ENCODE data around the gene CXCL14.

CXCL14 gene

GRCh38 chr5:135593141-135593540, 14.3 kb upstream of the CXCL14 start:
- in situ Hi-C loops (cut with HindIII; ENCODE audit: low sequenced_read_pairs), result no loop called here

GRCh38 chr5:135592312-135593045, 13.7 kb upstream of the CXCL14 start:
- DNase-seq (ENCODE audit: low read depth), result no peak
- H3K4me3 ChIP-seq (ENCODE audit: low read depth, low read length), result no peak overlapping the region
- no peak for TF ChIP-seq CTCF (IDR thresholded peaks at IDR 0.05; ENCODE audit: low read depth, low read length, missing control alignments)
- in situ Hi-C loops (cut with HindIII; ENCODE audit: low sequenced_read_pairs), result no loop called here

More at GRCh38 chr5:135593141-135593540, 14.3 kb upstream of the CXCL14 start:
- no peak overlapping the region for H3K4me3 ChIP-seq (ENCODE audit: low read depth, low read length)
- no peak for DNase-seq (ENCODE audit: low read depth)
- TF ChIP-seq CTCF (IDR thresholded peaks at IDR 0.05; ENCODE audit: low read depth, low read length, missing control alignments), result no peak

- H3K4me3 ChIP-seq (ENCODE audit: low read depth, low read length), result no peak overlapping the region
- no peak for DNase-seq (ENCODE audit: low read depth)
- in situ Hi-C loops (cut with HindIII; ENCODE audit: low sequenced_read_pairs), result no loop called here
- TF ChIP-seq CTCF (IDR thresholded peaks at IDR 0.05; ENCODE audit: low read depth, low read length, missing control alignments), result no peak
Observed at GRCh38 chr5:135591277-135591676, 12.5 kb upstream of the CXCL14 start.

- H3K4me3 ChIP-seq (ENCODE audit: low read depth, low read length), result no peak overlapping the region
- in situ Hi-C loops (cut with HindIII; ENCODE audit: low sequenced_read_pairs), result no loop called here
- TF ChIP-seq CTCF (IDR thresholded peaks at IDR 0.05; ENCODE audit: low read depth, low read length, missing control alignments), result no peak
- DNase-seq (ENCODE audit: low read depth), result no peak
Observed at GRCh38 chr5:135589152-135589551, 10.4 kb upstream of the CXCL14 start.

- in situ Hi-C loops (cut with HindIII; ENCODE audit: low sequenced_read_pairs), result no loop called here
- no peak for DNase-seq (ENCODE audit: low read depth)
- no peak for TF ChIP-seq CTCF (IDR thresholded peaks at IDR 0.05; ENCODE audit: low read depth, low read length, missing control alignments)
- no peak overlapping the region for H3K4me3 ChIP-seq (ENCODE audit: low read depth, low read length)
Observed at GRCh38 chr5:135587721-135588663, 9.2 kb upstream of the CXCL14 start.

- in situ Hi-C loops (cut with HindIII; ENCODE audit: low sequenced_read_pairs), result no loop called here
- TF ChIP-seq CTCF (IDR thresholded peaks at IDR 0.05; ENCODE audit: low read depth, low read length, missing control alignments), result no peak
- DNase-seq (ENCODE audit: low read depth), result no peak
- H3K4me3 ChIP-seq (ENCODE audit: low read depth, low read length), result no peak overlapping the region
Observed at GRCh38 chr5:135584918-135585317, 6.1 kb upstream of the CXCL14 start.
